SK-N-SH (cell line): ENCODE results near the gene UTP11. TPM values are rescaled to one million over a fixed set of nuclear protein-coding genes. Genes with fewer than 3 reads are reported as not detected.

Experiments used
- CTCF ChIA-PET: fragments of 300-600, 350-600 bp; formaldehyde crosslinking; extraction: SDS; loops from one replicate; lab custom pipeline; 2021; lab: Yijun Ruan, JAX
- POLR2A ChIA-PET: fragments of 350-600 bp; sonication (Branson Sonifier 250); formaldehyde crosslinking; extraction: SDS; loops from one replicate; lab custom pipeline; 2020; ENCODE audit warnings: antibody characterized with exemption, inconsistent platforms; lab: Yijun Ruan, JAX
- DNase-seq: peaks from one replicate; pipeline ENCODE4 v3.0.0; 2012
- H2AFZ ChIP-seq: fragments of 200-600 bp; sonication (generic); 2 replicates; pipeline ENCODE4 v1.8.1; 2016; ENCODE audit warnings: antibody characterized with exemption, mild to moderate bottlenecking, low read depth
- H3F3A ChIP-seq: fragments of 200-600 bp; sonication (generic); replicated peaks from 2 replicates; pipeline ENCODE3; 2016; ENCODE audit warnings: antibody characterized with exemption, mild to moderate bottlenecking; ENCODE audit not compliant: insufficient read depth
- H3K27ac ChIP-seq, 2 experiments: fragments of 200-500 bp in 1 of 2; fragments of 200-600 bp in 1 of 2; sonication (Bioruptor generic) in 1 of 2; sonication (generic), shearing (Covaris generic) in 1 of 2; 2 replicates each; pipeline versions ENCODE4 v1.5.1 to v1.6.1; 2014 to 2016; ENCODE audit warnings: low read depth in 2 of 2, inconsistent platforms in 1 of 2, low read length in 1 of 2, mild to moderate bottlenecking in 1 of 2, mixed read lengths in 1 of 2
- H3K27me3 ChIP-seq: fragments of 200-600 bp; sonication (generic), shearing (Covaris generic); 2 replicates; pipeline ENCODE4 v1.6.1; 2016; ENCODE audit warnings: mixed run types; ENCODE audit not compliant: insufficient read depth
- H3K36me3 ChIP-seq, 2 experiments: fragments of 200-500 bp in 1 of 2; fragments of 200-600 bp in 1 of 2; sonication (Bioruptor generic) in 1 of 2; sonication (generic) in 1 of 2; replicated peaks in 1 of 2; 2 replicates each; pipeline versions ENCODE3 to v1.5.1; 2014 to 2016; ENCODE audit warnings: low read length in 1 of 2, mild to moderate bottlenecking in 1 of 2; ENCODE audit not compliant: insufficient read depth in 2 of 2, control insufficient read depth in 1 of 2
- H3K4me1 ChIP-seq, 2 experiments: fragments of 200-500 bp in 1 of 2; fragments of 200-600 bp in 1 of 2; sonication (Bioruptor generic) in 1 of 2; sonication (generic), shearing (Covaris generic) in 1 of 2; 2 replicates each; pipeline versions ENCODE4 v1.5.1 to v1.6.1; 2014 to 2016; ENCODE audit warnings: low read depth in 1 of 2, low read length in 1 of 2, mixed run types in 1 of 2; ENCODE audit not compliant: insufficient read depth in 2 of 2, control insufficient read depth in 1 of 2
- H3K4me2 ChIP-seq: fragments of 200-600 bp; sonication (generic), shearing (Covaris generic); 2 replicates; pipeline ENCODE4 v1.6.1; 2017; ENCODE audit warnings: mixed run types
- H3K4me3 ChIP-seq, 2 experiments: fragments of 200-500 bp in 1 of 2; fragments of 200-600 bp in 1 of 2; sonication (Bioruptor generic) in 1 of 2; sonication (generic), shearing (Covaris generic) in 1 of 2; 2 replicates each; pipeline versions ENCODE4 v1.5.1 to v1.8.1; 2014 to 2016; ENCODE audit warnings: low read depth in 2 of 2, inconsistent platforms in 1 of 2, low read length in 1 of 2, mild to moderate bottlenecking in 1 of 2, mixed read lengths in 1 of 2, moderate library complexity in 1 of 2
- H3K79me2 ChIP-seq: fragments of 200-600 bp; sonication (generic); 2 replicates; pipeline ENCODE4 v1.8.1; 2017; ENCODE audit warnings: mild to moderate bottlenecking; ENCODE audit not compliant: insufficient read depth
- H3K9ac ChIP-seq: fragments of 200-600 bp; sonication (generic); 2 replicates; pipeline ENCODE4 v1.6.1; 2017; ENCODE audit warnings: mixed run types
- H3K9me2 ChIP-seq: fragments of 200-600 bp; sonication (generic); 2 replicates; pipeline ENCODE4 v1.6.1; 2017; ENCODE audit warnings: mixed run types
- H3K9me3 ChIP-seq: fragments of 200-600 bp; sonication (generic); 2 replicates; pipeline ENCODE4 v1.6.1; 2017; ENCODE audit warnings: mixed run types, mild to moderate bottlenecking, moderate library complexity
- H4K20me1 ChIP-seq: fragments of 200-600 bp; sonication (generic); 2 replicates; pipeline ENCODE4 v1.6.1; 2017; ENCODE audit warnings: mild to moderate bottlenecking, mixed run types; ENCODE audit not compliant: insufficient read depth
- ELF1 ChIP-seq: IDR thresholded peaks from 2 replicates; pipeline ENCODE4 v1.4.0; 2012
- POLR2AphosphoS5 ChIP-seq: IDR thresholded peaks from 2 replicates; pipeline ENCODE4 v1.6.1; 2012; ENCODE audit warnings: low read depth, low read length
- TEAD4 ChIP-seq: IDR thresholded peaks from 2 replicates; pipeline ENCODE4 v1.4.0; 2012; ENCODE audit warnings: mild to moderate bottlenecking, borderline replicate concordance; ENCODE audit not compliant: insufficient read depth
- WGBS: methylation state at CpG from one replicate; pipeline ENCODE4 v1.1.6; 2017; ENCODE audit warnings: low lambda C conversion rate; 5-methylcytosine and 5-hydroxymethylcytosine counted together
- polyA plus RNA-seq, 3 experiments: library from polyadenylated mRNA; depleted of rRNA; stranded (reverse); fragments of >200 nt; gene quantifications; 2 replicates each; pipeline ENCODE4 v1.2.3, GENCODE V29; 2012
- TF ChIP-seq, protein P1 (sequence below): IDR thresholded peaks from 2 replicates; pipeline ENCODE4 v1.4.0; 2012; ENCODE audit warnings: low read depth, borderline replicate concordance
- TF ChIP-seq, protein P2 (sequence below): IDR thresholded peaks from 2 replicates; pipeline ENCODE4 v1.4.0; 2012; ENCODE audit warnings: low read depth, borderline replicate concordance
- TF ChIP-seq, protein P3 (sequence below): IDR thresholded peaks from 2 replicates; pipeline ENCODE4 v1.6.1; 2012; ENCODE audit warnings: mild to moderate bottlenecking, low read depth, low read length, moderate library complexity

The UTP11 gene
- polyA plus RNA-seq, 1 of the 3 experiments (the other 2 are of a cell fraction) = 26.8 TPM

DNA sequence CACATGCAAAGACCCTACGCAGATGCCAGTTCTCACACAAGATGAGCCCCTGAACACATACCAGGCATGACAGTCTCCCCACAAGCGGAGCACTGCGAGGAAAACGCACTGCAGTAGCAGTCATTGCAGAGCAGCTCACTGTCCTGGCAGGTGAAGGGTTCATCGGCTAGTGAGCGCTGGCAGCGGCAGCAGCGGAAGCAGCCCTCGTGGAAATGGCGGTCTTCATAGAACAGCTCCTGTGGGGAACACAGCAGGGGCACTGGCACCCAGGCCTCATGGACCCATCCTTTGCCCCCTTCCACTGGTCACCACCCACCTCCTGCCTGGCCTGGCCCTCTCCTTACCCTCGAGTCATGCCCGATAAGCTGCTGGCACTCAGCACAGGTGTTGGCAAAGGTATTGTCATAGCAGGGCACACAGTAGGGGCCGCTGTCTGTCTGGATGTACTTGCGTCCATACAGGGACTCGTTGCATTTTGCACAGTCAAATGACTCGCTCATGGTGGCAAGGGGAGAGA is 13.6 kb upstream of the UTP11 start:
- Histone ChIP-seq H3F3A (peaks cover 27% of the 10 kb centered on the region), H4K20me1 (no peaks in the 10 kb centered on the region), H3K9me2 (no peaks in the 10 kb centered on the region), H3K9me3 (no peaks in the 10 kb centered on the region), H3K27ac (peak overlapping the region; percentile 88 to 92), H3K27me3 (no peaks in the 10 kb centered on the region), H3K36me3 (peaks cover 0 to 18% of the 10 kb centered on the region in 2 experiments), H3K9ac (peak overlapping the region; percentile 62; the same call in 1 of the 2 replicates), H3K4me2 (peak overlapping the region; percentile 70), H3K4me3 (no peak overlapping the region; a peak in 1 of 4 replicates), H2AFZ (peak overlapping the region; percentile 12; the same call in 1 of the 2 replicates), H3K4me1 (peaks cover 45 to 46% of the 10 kb centered on the region in 2 experiments), H3K79me2 (peaks cover 50% of the 10 kb centered on the region)
- CTCF ChIA-PET = interaction anchor here (1.5 to 5.2 kb wide), 2 partner anchors 9 to 20 kb away, joined by 4 to 37 read pairs; partner anchors contain the start of gene SF3A3
- TF ChIP-seq, protein P1, sequence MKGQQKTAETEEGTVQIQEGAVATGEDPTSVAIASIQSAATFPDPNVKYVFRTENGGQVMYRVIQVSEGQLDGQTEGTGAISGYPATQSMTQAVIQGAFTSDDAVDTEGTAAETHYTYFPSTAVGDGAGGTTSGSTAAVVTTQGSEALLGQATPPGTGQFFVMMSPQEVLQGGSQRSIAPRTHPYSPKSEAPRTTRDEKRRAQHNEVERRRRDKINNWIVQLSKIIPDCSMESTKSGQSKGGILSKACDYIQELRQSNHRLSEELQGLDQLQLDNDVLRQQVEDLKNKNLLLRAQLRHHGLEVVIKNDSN = no peak
- TF ChIP-seq, protein P2, sequence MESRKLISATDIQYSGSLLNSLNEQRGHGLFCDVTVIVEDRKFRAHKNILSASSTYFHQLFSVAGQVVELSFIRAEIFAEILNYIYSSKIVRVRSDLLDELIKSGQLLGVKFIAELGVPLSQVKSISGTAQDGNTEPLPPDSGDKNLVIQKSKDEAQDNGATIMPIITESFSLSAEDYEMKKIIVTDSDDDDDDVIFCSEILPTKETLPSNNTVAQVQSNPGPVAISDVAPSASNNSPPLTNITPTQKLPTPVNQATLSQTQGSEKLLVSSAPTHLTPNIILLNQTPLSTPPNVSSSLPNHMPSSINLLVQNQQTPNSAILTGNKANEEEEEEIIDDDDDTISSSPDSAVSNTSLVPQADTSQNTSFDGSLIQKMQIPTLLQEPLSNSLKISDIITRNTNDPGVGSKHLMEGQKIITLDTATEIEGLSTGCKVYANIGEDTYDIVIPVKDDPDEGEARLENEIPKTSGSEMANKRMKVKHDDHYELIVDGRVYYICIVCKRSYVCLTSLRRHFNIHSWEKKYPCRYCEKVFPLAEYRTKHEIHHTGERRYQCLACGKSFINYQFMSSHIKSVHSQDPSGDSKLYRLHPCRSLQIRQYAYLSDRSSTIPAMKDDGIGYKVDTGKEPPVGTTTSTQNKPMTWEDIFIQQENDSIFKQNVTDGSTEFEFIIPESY = no peak
- no peak for TF ChIP-seq TEAD4
- no peak for TF ChIP-seq ELF1
- TF ChIP-seq, protein P3, sequence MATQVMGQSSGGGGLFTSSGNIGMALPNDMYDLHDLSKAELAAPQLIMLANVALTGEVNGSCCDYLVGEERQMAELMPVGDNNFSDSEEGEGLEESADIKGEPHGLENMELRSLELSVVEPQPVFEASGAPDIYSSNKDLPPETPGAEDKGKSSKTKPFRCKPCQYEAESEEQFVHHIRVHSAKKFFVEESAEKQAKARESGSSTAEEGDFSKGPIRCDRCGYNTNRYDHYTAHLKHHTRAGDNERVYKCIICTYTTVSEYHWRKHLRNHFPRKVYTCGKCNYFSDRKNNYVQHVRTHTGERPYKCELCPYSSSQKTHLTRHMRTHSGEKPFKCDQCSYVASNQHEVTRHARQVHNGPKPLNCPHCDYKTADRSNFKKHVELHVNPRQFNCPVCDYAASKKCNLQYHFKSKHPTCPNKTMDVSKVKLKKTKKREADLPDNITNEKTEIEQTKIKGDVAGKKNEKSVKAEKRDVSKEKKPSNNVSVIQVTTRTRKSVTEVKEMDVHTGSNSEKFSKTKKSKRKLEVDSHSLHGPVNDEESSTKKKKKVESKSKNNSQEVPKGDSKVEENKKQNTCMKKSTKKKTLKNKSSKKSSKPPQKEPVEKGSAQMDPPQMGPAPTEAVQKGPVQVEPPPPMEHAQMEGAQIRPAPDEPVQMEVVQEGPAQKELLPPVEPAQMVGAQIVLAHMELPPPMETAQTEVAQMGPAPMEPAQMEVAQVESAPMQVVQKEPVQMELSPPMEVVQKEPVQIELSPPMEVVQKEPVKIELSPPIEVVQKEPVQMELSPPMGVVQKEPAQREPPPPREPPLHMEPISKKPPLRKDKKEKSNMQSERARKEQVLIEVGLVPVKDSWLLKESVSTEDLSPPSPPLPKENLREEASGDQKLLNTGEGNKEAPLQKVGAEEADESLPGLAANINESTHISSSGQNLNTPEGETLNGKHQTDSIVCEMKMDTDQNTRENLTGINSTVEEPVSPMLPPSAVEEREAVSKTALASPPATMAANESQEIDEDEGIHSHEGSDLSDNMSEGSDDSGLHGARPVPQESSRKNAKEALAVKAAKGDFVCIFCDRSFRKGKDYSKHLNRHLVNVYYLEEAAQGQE = no peak
- no peak for TF ChIP-seq POLR2AphosphoS5
- no peak for DNase-seq
- POLR2A ChIA-PET = interaction anchor here (1.2 kb wide), 1 partner anchor 9 kb away, joined by 3 read pairs; the partner anchor contains the start of gene SF3A3
- WGBS = 85% methylated on average over 15 of the region's 16 CpGs
